Measurements from ENCODE around the gene RBPJ. TPM values are rescaled to one million over a fixed set of nuclear protein-coding genes. Genes with fewer than 3 reads are reported as not detected.
A peak's percentile ranks its signal among the peaks of the same experiment; 100 is the strongest.

The RBPJ gene
- total RNA-seq: 53.9 and 77.2 TPM in 2 replicates

DNA sequence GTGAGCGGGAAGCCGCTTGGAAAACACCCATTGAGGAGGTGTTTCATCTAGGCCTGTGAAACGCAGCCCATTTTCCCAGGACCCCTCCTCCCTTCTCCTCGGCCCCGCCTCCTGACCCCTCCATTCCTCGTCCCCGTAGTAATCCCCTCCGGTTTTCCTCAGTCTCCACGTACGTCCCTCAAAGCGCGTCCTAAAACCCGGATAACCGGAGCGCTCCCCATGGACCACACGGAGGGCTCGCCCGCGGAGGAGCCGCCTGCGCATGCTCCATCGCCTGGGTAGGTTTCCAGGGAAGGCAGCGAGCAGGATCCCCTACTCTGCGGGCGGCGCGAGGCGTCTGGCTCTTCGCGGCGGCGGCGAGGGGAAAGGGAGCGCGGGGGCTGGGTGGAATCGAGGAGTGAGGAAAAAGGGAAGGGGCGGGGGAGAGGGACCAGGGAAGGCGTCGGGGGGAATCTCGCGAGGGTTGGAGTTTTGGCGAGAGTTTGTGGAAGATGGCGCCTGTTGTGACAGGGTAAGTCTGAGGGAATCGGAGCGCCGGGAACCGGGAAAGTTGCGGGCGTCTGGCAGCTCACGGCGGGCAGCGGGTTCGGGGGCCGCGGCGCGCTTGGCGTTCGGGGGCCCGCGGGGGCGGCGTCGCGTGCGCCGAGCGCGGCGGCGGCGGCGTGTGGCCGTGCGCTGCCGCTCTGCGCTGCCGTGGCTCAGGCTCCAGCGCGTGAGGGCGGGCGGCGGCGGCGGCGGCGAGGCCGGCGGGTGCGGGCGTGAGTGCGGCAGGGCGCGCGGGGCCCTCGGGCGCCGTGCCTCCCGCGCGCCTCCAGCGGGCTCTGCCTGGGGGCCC, at the start of gene RBPJ:
Gene RBPJ, plus strand, starts transcription at position 477 of the 835 bp plus-strand sequence. Its CDS starts 15 bp downstream, at position 492.
- DNase-seq: peak; percentile 99

DNA sequence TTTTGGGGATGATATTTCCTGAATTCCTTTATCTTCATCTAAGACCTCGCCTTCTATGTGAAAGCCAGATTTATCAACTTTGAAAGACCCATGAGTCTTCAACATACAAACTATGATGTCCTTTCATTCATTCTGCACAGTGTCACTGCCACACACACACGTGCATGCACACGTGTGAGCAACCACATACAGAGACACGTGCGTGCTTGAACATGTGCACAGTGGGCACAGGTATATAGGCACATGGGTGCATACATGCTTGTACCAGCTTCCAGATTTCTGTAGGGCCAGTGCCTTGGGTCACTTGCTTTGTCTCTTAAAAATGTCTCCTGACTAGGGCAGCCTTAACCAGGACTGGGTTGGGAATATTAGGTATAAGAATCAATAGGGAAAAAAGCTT, 49.1 kb upstream of the RBPJ start:
- DNase-seq: no peak

DNA sequence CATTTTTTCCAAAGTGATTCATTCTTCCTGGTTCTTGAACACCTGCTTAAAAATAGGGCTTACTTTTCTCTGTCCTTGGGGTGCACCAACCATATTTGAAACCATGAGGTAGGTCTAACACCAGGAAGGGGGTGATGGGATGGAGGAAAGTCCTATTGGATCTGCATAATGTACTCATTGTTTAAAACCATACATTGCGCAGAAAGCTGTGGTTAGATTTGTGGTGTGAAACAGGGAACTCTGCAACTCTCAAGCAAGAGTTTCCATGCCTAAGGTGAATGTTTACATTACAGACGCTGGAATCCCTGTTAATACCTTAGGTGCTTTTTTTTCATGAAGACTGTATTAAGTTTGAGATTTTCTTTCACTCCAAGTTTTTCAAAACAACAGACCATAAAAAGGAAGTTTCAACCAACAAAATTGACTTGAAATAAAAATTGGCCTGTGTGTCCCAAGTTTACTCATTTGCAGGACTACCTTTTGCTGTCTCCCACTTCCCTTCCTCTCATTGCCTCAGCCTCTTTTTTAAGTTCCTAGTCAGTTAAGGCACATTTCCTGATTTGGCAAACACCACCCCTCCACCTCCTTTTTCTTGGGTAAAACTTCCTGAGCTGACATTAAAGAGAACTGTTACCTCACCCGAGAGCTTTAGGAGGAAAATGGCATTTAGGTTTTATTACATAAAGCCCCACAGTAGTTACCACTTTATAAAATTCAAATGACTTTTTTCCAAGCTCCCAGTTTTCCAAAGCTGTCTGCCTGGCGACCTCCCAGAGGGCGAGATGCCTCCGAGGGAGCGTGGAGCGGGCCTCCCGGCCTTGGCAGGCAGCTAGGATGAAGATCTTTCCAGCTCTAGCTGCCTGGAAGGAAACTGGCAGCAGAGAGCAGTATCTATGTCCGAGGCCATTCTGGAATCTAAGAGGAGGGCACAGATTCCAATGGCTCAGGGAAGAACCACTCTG, 47.9 kb upstream of the RBPJ start:
- DNase-seq: no peak

DNA sequence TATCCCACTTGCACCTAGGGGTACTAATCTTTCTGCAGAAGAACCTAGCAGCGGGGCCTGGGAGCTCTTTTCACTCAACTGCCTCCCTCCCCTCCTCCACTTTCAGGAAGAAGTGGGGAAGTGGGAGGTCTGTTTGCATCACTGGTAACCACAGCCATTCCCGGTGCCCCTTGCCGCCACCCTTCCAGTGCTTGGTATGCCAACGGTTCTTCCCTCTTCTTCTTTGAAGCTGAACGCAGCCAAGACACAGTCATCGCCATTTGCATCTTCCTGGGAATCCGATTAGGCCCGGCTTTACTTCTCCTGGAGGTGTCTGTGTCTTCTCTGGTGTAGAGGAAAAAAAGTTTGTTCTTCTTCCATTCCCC, 47.2 kb upstream of the RBPJ start:
- no peak for DNase-seq

DNA sequence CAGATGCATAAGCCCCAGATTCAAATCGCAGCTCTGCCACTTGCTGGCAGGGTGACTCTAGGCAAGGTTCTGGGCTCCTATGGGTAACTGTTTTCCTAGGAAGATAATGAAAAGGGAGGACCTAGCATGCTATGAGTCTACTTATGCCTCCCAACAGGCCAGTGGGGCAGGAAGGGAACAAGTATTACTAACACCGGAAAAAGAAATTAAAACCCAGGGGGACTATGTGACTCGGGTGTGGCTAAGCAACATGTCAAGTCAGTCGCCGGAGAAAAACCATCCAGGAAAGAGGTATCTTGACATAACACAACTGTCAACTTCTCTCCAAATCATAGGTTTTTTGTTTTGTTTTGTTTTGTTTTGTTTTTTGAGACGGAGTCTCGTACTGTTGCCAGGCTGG, 45.5 kb upstream of the RBPJ start:
- DNase-seq: no peak

DNA sequence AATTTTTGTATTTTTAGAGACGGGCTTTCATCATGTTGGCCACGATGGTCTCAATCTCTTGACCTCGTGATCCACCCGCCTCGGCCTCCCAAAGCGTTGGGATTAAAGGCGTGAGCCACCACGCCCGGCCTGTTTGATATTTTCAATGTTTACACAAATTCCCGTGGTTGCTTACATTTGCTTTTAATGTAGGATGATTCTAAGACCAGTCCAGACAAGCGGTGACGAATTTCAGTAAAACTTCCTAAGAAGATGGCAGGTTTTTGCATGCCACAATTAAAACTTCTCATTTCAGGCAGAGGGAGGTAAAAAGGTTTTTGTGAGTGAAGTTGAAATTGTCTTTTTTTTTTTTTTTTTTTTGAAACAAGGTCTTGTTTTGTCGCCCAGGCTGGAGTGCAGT, 41.4 kb upstream of the RBPJ start:
- DNase-seq: no peak

DNA sequence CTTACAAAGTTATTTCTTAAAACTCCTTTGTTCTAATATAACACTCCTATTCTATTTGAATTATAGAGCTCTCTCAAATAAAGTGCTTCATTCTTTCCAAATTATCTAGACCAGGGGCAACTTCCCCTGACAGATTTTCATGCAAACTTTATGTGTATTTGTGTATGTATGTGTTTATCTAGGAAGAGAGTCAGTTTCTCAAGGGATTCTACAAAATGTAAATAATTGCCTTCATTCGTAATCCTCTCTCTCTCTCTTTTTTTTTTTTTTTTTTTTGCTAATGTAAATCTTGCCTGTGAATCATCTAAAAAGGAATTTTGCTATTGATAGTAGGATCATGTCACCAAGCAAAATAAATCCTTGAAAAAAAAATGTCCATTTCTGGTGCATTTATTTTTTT, 38.9 kb upstream of the RBPJ start:
- DNase-seq: no peak

DNA sequence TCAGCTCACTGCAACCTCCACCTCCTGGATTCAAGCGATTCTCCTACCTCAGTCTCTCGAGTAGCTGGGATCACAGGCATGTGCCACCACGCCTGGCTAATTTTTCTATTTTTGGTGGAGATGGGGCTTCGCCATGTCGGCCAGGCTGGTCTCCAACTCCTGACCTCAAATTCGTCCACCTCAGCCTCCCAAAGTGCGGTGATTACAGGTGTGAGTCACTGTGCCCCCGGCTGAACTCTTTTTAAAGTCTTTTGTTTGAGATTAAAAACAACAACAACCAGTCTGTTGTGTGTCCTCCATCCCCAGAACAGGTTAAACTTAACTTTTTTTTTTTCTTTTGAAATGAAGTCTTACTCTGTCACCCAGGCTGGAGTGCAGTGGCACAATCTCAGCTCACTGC, 36.3 kb upstream of the RBPJ start:
- DNase-seq: no peak

DNA sequence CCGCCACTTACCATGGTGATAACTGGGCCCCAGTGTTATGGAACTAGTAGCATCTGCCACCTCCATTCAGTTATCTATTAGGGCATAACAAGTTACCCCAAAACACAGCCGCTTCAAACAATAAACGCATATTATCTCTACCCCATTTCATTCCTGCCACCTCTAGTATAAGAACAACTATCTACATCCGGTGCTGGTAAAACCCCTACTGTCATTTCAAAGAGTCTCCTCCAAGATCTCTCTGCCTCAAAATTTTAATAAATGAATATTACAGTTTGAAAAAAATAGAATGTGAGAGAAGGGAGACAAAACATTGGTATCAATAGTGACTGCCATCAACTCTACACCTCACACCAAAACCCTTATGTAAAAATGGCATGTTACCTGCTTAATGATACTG, 35.5 kb upstream of the RBPJ start:
- no peak for DNase-seq

DNA sequence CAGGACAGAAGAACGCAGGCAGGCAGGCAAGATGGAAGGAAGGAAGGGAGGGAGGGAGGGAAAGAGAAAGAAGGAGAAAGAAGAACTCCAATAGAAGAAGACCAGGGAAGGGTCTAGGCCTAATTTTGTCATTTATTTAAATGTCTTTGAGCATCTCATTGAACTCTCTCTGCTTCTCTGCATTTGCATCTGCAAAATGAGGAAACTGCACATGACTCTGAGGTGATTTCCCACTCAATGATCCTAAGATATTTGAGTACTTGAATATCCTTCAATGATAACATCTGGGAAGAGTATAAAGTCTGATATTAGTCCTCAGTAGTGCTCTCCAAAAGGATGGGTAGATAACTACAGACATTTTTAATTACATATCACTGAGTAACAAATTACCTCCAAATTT, 33.1 kb upstream of the RBPJ start:
- no peak for DNase-seq

DNA sequence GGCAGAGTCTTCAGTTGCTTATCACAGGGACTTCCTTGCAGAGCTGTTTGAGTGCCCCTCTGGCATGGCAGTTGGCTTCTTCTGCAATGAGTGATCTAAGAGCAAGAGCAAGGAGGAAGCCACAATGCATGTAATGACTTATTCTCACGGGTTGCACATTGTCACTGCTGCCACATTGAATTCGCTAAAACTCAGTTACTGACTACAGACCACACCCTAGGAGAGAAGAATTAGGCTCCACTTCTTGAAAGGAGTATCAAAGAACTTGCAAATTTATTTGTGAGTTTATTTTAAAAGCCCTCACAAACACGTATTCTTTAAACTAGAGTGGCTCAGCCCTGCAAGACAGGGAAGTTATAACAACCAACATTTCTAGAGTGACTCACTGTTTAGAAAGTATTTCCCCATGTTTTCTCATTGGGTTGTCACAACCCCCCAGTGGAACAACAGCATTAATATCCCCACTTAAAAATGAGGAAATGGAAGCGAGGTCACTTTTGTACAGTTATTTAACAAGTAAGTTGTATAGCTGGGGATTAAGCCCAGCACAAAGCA, 32.4 kb upstream of the RBPJ start:
- DNase-seq: no peak

DNA sequence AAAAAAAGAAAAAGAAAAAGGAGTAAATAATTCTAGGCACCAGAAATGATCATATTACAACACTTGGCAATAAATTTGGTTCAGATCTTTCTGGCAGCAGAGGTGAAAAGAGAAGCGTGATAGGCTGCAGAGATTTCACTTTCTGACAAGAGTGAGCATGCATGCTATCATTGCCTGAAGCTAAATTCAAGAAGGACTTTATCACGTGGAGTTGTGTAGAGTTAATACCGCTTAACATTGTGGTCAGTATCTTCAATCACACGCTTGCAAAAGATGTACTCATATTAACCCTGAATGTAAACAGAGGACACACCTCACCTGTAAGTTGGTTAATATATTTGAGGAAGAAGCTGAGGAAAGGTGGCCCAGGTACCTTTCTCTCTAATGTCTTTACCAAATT, 31.4 kb upstream of the RBPJ start:
- DNase-seq: no peak

DNA sequence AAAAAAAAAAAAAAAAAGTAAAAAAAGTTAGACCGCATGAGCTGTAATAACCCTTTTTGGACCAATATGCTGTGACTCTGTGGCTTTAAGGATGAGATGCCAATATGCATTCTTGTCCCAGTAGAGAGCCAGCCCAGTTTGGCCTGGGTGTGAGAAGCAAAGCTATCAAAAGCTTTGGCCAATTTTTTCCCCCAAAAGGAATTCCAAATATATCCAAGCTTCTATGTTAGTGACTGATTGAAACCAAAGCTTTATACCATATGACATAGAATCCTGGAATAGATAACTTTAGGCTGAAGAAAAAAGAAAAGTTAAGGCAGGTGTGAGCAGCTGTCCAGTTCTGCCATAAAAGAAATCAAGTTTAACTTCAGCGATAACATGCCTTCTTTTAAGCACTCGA, 30.5 kb upstream of the RBPJ start:
- no peak for DNase-seq

DNA sequence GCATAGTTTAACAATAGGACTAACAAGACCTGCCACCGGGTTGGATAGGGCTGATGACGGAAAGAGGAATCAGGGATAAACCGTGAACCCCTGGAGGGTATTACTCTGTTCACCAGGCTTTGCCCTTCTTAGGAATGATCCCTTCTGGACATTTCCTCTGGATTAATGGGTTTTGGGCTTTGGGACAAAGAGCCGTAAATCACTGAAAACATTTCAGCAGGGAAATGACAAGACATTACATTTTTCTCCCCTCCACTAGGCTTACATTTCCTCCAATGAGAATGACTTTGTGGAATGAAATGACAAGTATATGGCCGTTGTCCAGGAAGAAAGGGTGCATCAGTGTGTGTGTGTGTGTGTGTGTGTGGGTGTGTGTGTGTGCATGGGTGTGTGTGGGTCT, 25.9 kb upstream of the RBPJ start:
- no peak for DNase-seq

DNA sequence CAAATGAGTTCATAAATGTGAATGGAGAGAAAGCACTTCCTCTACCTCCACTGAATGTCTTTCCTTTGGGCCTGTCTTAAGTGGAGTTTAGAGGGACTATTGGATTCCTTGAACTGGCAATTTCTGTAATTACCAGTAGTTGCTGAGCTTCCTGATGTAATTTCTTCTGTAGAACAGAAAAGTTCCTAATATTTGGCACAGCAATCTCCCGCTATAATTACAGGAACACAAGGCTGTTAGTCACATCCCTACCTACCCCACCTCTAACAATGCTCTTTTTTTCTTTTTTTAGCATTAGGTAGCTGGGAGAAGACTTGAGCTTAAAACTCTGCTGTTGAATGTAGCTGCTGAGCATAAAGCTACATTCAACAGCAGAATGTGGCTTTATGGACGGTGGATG, 24.8 kb upstream of the RBPJ start:
- peak; percentile 16 for DNase-seq

DNA sequence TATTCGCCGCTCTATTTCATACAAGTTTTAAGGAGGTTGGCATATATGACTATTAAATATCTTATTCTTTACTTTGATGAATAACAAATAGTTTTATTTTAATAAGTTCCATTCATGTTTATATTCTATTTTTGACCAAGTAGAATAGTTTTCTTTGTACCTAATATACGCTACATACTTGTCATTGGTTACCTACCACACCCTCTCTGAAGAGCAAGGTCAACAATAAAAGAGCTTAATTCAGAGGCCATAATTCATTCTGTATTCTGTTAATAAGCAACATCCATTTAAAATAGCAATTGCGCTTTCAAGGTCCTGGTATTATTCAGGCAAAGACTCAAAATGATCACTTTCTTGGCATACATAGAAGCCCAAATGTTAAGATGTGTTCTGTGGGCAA, 24.3 kb upstream of the RBPJ start:
- DNase-seq: no peak

DNA sequence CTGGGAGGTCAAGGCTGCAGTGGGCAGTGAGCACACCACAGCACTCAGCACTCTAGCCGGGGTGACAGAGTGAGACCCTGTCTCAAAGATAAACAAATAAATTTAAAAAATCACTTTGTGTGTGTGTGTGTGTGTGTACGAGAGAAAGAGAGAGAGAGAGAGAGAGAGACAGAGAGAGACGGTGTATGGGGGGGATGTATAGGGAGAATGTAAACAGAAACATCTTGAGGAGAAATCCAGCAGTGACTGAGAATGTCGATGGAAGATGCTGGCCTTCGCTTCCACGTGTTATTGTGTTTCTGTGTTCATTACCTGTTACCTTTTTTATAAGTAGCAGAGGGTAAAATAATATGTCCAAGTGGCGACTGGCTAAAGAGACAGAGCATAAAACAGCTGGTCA, 23.6 kb upstream of the RBPJ start:
- DNase-seq: no peak

DNA sequence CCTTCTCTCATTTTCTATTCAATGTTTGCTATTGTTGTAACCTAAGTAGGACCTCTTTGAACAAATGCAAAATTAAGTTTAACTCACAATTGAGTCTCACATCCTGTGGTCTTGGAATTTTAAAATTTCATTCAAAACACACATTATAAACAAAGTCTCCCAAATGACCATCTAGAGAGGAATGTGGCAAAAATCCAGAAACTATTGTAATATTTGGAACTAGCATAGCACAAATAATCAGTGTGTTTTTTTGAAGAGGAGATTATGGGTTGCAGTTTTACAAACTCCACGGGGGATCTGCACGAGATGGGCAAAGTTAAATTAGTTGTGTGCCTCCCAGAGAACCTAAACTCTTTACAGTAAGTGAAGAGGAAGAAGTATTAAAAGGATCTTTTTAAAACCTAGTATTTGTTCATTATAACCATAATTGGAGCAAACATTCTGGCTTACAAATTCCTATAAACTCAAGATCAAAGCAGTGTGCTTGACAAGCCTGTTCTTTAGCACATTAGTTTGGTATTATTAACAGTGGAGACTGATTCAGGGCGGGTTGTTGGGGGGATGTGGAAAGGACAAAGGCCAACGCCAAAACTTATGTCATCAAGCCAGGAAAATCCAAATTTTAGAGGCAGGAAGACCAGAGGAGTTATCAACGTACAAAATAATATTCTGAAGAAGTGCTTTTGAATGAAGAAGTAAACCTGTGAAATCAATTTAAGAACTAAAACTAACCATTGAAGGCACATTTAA, 22.4 kb upstream of the RBPJ start:
- peak; percentile 31 for DNase-seq

DNA sequence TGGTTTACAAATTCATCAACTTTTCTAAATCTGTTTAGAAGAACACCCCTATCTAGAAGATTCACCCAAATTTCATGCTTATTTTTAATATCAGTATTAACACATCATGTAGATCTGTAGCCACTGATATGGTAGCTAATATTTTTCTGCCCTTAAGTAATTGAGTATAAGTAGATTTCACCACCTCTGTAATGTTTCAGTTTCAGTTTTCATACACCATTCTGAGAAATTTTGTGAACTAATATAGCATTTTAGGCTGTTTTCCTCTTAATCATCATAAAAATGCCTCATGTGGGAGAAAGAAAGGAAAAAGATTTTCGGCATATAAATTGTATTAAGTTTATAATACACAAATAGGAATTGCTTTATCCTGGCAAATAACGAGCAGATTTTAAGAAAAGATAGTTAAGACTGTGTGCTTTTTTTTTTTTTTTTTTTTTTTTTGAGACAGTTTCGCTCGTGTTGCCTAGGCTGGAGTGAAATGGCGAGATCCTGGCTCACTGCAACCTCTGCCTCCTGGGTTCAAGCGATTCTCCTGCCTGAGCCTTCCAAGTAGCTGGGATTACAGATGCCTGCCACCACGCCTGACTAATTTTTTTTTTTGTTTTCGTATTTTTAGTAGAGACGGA, 21.4 kb upstream of the RBPJ start:
- DNase-seq: no peak

DNA sequence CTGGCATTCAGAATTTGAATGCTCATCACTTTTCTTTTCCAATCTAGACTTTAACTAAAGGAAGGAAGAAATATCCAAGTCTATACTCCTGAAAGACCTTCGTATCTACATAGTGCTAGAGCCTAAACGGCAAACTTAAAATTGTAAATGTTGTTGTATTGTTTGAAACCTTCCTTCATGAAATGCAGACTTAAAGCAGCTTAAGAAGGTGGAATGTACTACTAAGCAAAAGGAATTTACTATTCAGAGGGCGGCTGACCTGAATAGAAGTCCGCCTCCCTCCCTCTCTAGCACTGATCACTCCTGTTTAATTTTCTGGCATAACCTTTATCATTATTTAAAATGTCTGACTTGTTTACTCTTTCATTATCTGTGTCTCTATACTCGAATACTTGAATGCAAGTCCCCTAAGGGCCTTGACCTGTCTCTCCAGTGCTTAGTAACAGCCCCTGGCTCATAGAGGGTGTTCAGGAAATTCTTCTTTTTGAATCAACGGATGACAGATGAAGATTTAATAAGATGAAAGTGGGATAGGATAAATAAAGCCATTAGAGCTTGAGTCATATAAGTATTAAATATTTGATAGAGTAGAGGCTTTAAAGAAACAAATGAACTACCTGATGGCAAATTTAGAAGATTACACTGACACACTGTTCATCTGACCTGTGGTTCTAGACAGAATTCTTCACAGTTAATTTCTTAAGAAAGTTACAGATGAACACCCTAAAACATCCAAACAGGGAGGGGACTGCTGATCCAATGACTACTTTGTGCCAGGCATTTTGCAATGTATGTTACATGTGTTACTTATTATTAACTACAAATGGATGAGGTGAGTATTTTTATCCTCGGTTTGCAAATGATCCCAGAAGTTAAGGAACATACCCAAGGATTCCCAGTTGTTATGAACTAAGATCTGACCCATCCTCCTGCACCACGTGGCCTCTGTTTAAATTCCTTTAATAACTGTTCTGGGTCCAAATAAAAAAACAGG, 20.2 kb upstream of the RBPJ start:
- no peak for DNase-seq
